Sigmoid colon (tissue), 7 donors: ENCODE measurements around the gene RASSF8. TPM values are rescaled to one million over a fixed set of nuclear protein-coding genes. Genes with fewer than 3 reads are reported as not detected.

Experiments
- DNase-seq: peaks from one replicate; pipeline ENCODE4 v3.0.0-alpha.2; 2019
- H3K27ac ChIP-seq, 4 donors: fragments of 200-600 bp; sonication (generic); one replicate each; pipeline ENCODE4 v1.5.1; 2016 to 2019; ENCODE audit warnings: mild to moderate bottlenecking in 1 of 4
- H3K27me3 ChIP-seq, 3 donors: fragments of 200-600 bp; sonication (generic); one replicate each; pipeline ENCODE4 v1.5.1; 2019; ENCODE audit warnings: mild to moderate bottlenecking in 1 of 3
- H3K36me3 ChIP-seq, 4 donors: fragments of 200-600 bp; sonication (generic); one replicate each; pipeline ENCODE4 v1.5.1; 2016 to 2019
- H3K4me1 ChIP-seq, 4 donors: fragments of 200-600 bp; sonication (generic); one replicate each; pipeline ENCODE4 v1.5.1; 2017 to 2019
- H3K4me3 ChIP-seq, 4 donors: fragments of 200-600 bp; sonication (generic); one replicate each; pipeline ENCODE4 v1.5.1; 2017 to 2019; ENCODE audit warnings: mild to moderate bottlenecking in 2 of 4, moderate library complexity in 1 of 4
- H3K9me3 ChIP-seq, 4 donors: fragments of 200-600 bp in 3 of 4; sonication (generic) in 3 of 4; one replicate each; pipeline versions ENCODE4 v1.5.1 to v1.6.1; 2013 to 2019
- EP300 ChIP-seq, 4 donors: sonication (generic); formaldehyde crosslinking; IDR thresholded peaks; one replicate each; pipeline ENCODE4 v1.6.1; 2017; ENCODE audit warnings: antibody characterized with exemption in 4 of 4
- POLR2A ChIP-seq, 2 donors: fragments of 450-650 bp; IDR thresholded peaks; one replicate each; pipeline ENCODE4 v1.6.1; 2016; ENCODE audit warnings: antibody characterized with exemption in 2 of 2, mild to moderate bottlenecking in 2 of 2, moderate library complexity in 2 of 2
- POLR2AphosphoS5 ChIP-seq, 4 donors: sonication (generic); formaldehyde crosslinking; IDR thresholded peaks; one replicate each; pipeline ENCODE4 v1.6.1; 2017; ENCODE audit warnings: antibody characterized with exemption in 4 of 4
- WGBS, 2 donors: extraction: QIAGEN DNeasy Blood & Tissue Kit; methylation state at CpG; one replicate each; pipeline ENCODE4 v1.1.7; 2013; 5-methylcytosine and 5-hydroxymethylcytosine counted together
- intact Hi-C: fragments of 100-400 bp; cut with DNase I; formaldehyde crosslinking; loops from one replicate; pipeline ENCODE4 v1.15.1; 2023
- polyA plus RNA-seq, 3 donors: library from polyadenylated mRNA; stranded (reverse); fragments of 200-250 nt; gene quantifications; one replicate each; pipeline ENCODE4 v1.2.3, GENCODE V29; 2013
- total RNA-seq, 4 donors: library from RNA; depleted of rRNA; stranded (reverse); fragments of >200 nt; gene quantifications; one replicate each; pipeline ENCODE4 v1.1.0, GENCODE V29; 2016
- TF ChIP-seq, protein P1 (sequence below), 4 experiments: fragments of 450-650 bp in 3 of 4; fragments of 200-600 bp in 1 of 4; IDR thresholded peaks; one replicate each; pipeline ENCODE4 v1.5.1; 2016 to 2019; ENCODE audit warnings: antibody characterized with exemption in 4 of 4, mild to moderate bottlenecking in 3 of 4, moderate library complexity in 2 of 4
- donor health status: healthy with polysubstance abuse.
- donor health status: Bipolar disorder and iron deficiency.
- donor health status: healthy.

The RASSF8 gene
- total and polyA plus RNA-seq, 7 donors, result 0.92 to 109 (median 74.0) TPM

DNA sequence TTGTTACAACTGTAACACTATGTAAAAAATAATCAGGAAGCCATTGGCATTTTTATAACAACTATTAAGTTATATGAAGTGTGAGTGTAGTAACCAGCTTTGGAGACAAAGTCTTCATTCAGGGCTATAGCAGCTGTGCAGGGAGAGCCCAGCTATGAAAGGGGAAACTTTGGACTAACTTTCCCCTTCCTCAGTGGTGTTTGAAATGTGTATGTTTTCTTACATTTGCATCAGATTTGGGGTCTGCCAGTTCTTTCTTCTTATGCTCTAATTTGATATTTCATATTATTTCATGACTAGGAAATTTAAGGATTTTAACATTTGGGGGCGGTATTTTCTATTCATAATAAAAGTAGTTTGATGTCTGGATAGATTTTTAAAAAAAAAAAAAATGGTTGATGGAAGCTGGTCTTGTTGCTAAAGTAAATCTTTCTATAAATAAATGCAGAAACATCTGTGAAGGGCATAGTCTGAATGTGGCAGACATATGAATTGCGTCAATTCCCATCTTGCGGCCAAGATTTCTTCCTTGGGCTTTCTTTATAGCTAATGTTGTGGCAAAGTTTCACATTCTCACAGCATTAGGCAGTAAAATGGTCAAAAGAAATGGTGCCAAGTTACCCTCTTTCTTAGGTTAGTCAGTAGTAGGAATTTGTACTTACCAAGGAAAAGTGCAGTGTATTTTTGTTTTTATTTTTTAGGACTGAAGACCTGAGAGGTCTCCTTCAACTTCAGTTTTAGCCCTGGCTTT is 35.6 kb downstream of the RASSF8 start:
- Histone ChIP-seq H3K36me3 (no peaks in the 10 kb centered on the region), H3K4me1 (peaks cover 0 to 93% (median 80%) of the 10 kb centered on the region in 4 donors), H3K9me3 (no peaks in the 10 kb centered on the region), H3K4me3 (no peak overlapping the region), H3K27ac (peak overlapping the region; percentile 37 to 82 (median 61)), H3K27me3 (no peaks in the 10 kb centered on the region)
- intact Hi-C loops, result no loop called here
- DNase-seq, result no peak
- TF ChIP-seq, protein P1, sequence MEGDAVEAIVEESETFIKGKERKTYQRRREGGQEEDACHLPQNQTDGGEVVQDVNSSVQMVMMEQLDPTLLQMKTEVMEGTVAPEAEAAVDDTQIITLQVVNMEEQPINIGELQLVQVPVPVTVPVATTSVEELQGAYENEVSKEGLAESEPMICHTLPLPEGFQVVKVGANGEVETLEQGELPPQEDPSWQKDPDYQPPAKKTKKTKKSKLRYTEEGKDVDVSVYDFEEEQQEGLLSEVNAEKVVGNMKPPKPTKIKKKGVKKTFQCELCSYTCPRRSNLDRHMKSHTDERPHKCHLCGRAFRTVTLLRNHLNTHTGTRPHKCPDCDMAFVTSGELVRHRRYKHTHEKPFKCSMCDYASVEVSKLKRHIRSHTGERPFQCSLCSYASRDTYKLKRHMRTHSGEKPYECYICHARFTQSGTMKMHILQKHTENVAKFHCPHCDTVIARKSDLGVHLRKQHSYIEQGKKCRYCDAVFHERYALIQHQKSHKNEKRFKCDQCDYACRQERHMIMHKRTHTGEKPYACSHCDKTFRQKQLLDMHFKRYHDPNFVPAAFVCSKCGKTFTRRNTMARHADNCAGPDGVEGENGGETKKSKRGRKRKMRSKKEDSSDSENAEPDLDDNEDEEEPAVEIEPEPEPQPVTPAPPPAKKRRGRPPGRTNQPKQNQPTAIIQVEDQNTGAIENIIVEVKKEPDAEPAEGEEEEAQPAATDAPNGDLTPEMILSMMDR (IDR thresholded peaks at IDR 0.05), result no peak
- TF ChIP-seq EP300 (IDR thresholded peaks at IDR 0.05) (no peak), POLR2A (IDR thresholded peaks at IDR 0.05) (no peak), POLR2AphosphoS5 (IDR thresholded peaks at IDR 0.05) (no peak)
- 90 to 95% methylated on average over 3 of the region's 3 CpGs for WGBS, 2 donors

- no peak for TF ChIP-seq POLR2A (IDR thresholded peaks at IDR 0.05)
- TF ChIP-seq EP300 (IDR thresholded peaks at IDR 0.05), result no peak
- TF ChIP-seq, protein P1 (IDR thresholded peaks at IDR 0.05), result no peak
- TF ChIP-seq POLR2AphosphoS5 (IDR thresholded peaks at IDR 0.05), result no peak
- WGBS, 2 donors, result 80 to 83% methylated on average over 2 of the region's 2 CpGs
- Histone ChIP-seq H3K27me3 (no peaks in the 10 kb centered on the region), H3K36me3 (no peaks in the 10 kb centered on the region), H3K27ac (peak overlapping the region; percentile 37 to 82 (median 61)), H3K4me1 (peaks cover 0 to 83% (median 71%) of the 10 kb centered on the region in 4 donors), H3K9me3 (no peaks in the 10 kb centered on the region), H3K4me3 (no peak overlapping the region)
- DNase-seq, result no peak
- intact Hi-C loops, result no loop called here
Measured at GRCh38 chr12:25994901-25995625, 36.6 kb downstream of the RASSF8 start.

GRCh38 chr12:25995906-25996305 is 37.4 kb downstream of the RASSF8 start:
- Histone ChIP-seq H3K27ac (peak overlapping the region; percentile 37 to 82 (median 61)), H3K9me3 (no peaks in the 10 kb centered on the region), H3K4me3 (no peak overlapping the region), H3K4me1 (peaks cover 0 to 76% (median 66%) of the 10 kb centered on the region in 4 donors), H3K36me3 (no peaks in the 10 kb centered on the region), H3K27me3 (no peaks in the 10 kb centered on the region)
- intact Hi-C loops, result loop anchor here (2.0 kb wide), 1 partner anchor 15 kb away; no protein-coding TSS in a partner anchor
- TF ChIP-seq POLR2AphosphoS5 (IDR thresholded peaks at IDR 0.05) (no peak), POLR2A (IDR thresholded peaks at IDR 0.05) (no peak), EP300 (IDR thresholded peaks at IDR 0.05) (no peak)
- TF ChIP-seq, protein P1 (IDR thresholded peaks at IDR 0.05), result no peak
- DNase-seq, result no peak
- WGBS, 2 donors, result 92 to 95% methylated on average over 2 of the region's 2 CpGs

GRCh38 chr12:25996677-25997076 is 38.2 kb downstream of the RASSF8 start:
- WGBS, 2 donors, result 94 to 98% methylated on average over 1 of the region's 1 CpG
- H3K27ac ChIP-seq, result peak overlapping the region; percentile 28 to 82 (median 69)
- TF ChIP-seq, protein P1 (IDR thresholded peaks at IDR 0.05), result no peak
- TF ChIP-seq EP300 (IDR thresholded peaks at IDR 0.05) (no peak), POLR2AphosphoS5 (IDR thresholded peaks at IDR 0.05) (no peak), POLR2A (IDR thresholded peaks at IDR 0.05) (no peak)
- no peaks in the 10 kb centered on the region for H3K27me3 ChIP-seq
- intact Hi-C loops, result loop anchor here (2.0 kb wide), 1 partner anchor 14 kb away; no protein-coding TSS in a partner anchor
- no peak for DNase-seq
- H3K4me3 ChIP-seq, result no peak overlapping the region
- H3K4me1 ChIP-seq, result peaks cover 0 to 68% (median 62%) of the 10 kb centered on the region in 4 donors
- H3K36me3 ChIP-seq, result no peaks in the 10 kb centered on the region
- no peaks in the 10 kb centered on the region for H3K9me3 ChIP-seq
